ENCODE data around the gene ADGRG3.

- TF ChIP-seq CTCF (conservative IDR thresholded peaks at IDR 0.05): no peak
- no peak for TF ChIP-seq EZH2 (IDR thresholded peaks at IDR 0.05; ENCODE audit: low read depth)
These were observed 33.8 kb downstream of the ADGRG3 start for GRCh38 chr16:57701759-57702371.

All from PC-9 (cell line).